H1 (cell line): Measurements from ENCODE around the gene RASL10B. TPM values are rescaled to one million over a fixed set of nuclear protein-coding genes. Genes with fewer than 3 reads are reported as not detected.

Source experiments
- CTCF ChIA-PET: fragments of 300-600 bp; sonication (Branson Sonifier 250); formaldehyde crosslinking; loops from one replicate; lab custom pipeline; 2021; ENCODE audit not compliant: partially characterized antibody; lab: Charles Lee
- POLR2A ChIA-PET: fragments of 300-600 bp; sonication (Branson Sonifier 250); formaldehyde crosslinking; loops from one replicate; lab custom pipeline; 2021; ENCODE audit warnings: inconsistent platforms; ENCODE audit not compliant: partially characterized antibody; lab: Charles Lee
- DNase-seq, 2 experiments: peaks; one replicate each; pipeline versions ENCODE4 v3.0.0 to v3.0.0-alpha.2; 2010 to 2022; ENCODE audit warnings: low spot score in 2 of 2, low read depth in 1 of 2, mixed read lengths in 1 of 2
- FAIRE-seq: peaks from 2 replicates; lab custom pipeline; 2011; peaks lifted over from hg19 to GRCh38; lab: Jason Lieb, UNC
- H2AFZ ChIP-seq: 2 replicates; pipeline ENCODE4 v1.8.1; 2012; ENCODE audit warnings: low read length, inconsistent platforms
- H2AK5ac ChIP-seq: 2 replicates; pipeline ENCODE4 v1.6.1; 2013; ENCODE audit warnings: low read depth, low read length
- H2BK120ac ChIP-seq: replicated peaks from 2 replicates; pipeline ENCODE3; 2013; ENCODE audit warnings: low read depth, low read length, inconsistent platforms
- H2BK12ac ChIP-seq: 2 replicates; pipeline ENCODE4 v1.6.1; 2013; ENCODE audit warnings: low read depth, low read length
- H2BK15ac ChIP-seq: 2 replicates; pipeline ENCODE4 v1.6.1; 2013; ENCODE audit warnings: low read length
- H2BK20ac ChIP-seq: 2 replicates; pipeline ENCODE4 v1.6.1; 2013; ENCODE audit warnings: low read length
- H2BK5ac ChIP-seq: 2 replicates; pipeline ENCODE4 v1.6.1; 2013; ENCODE audit warnings: low read depth, low read length
- H3K14ac ChIP-seq: 2 replicates; pipeline ENCODE4 v1.6.1; 2013; ENCODE audit warnings: inconsistent platforms; ENCODE audit not compliant: insufficient read length
- H3K18ac ChIP-seq: 2 replicates; pipeline ENCODE4 v1.6.1; 2013; ENCODE audit warnings: low read length; ENCODE audit errors: extremely low read depth
- H3K23ac ChIP-seq: 2 replicates; pipeline ENCODE4 v1.6.1; 2013; ENCODE audit warnings: inconsistent platforms; ENCODE audit not compliant: insufficient read length
- H3K23me2 ChIP-seq: 2 replicates; pipeline ENCODE4 v1.6.1; 2013; ENCODE audit warnings: low read depth, low read length
- H3K27ac ChIP-seq: 2 replicates; pipeline ENCODE4 v1.6.1; 2011; ENCODE audit warnings: low read depth, low read length, inconsistent platforms
- H3K27me3 ChIP-seq, 4 experiments: replicated peaks in 1 of 4; 1 replicate in 1 of 4; 2 replicates in 3 of 4; pipeline versions ENCODE4 v1.6.1 to v1.8.1; 2011 to 2013; ENCODE audit warnings: low read length in 3 of 4, mild to moderate bottlenecking in 3 of 4, inconsistent platforms in 2 of 4, mixed read lengths in 2 of 4, moderate library complexity in 1 of 4; ENCODE audit not compliant: control insufficient read depth in 3 of 4, insufficient read depth in 3 of 4; ENCODE audit errors: extremely low read depth in 1 of 4
- H3K36me3 ChIP-seq, 4 experiments: 2 replicates each; pipeline versions ENCODE4 v1.6.1 to v1.8.1; 2011 to 2013; ENCODE audit warnings: mild to moderate bottlenecking in 4 of 4, low read length in 3 of 4, moderate library complexity in 2 of 4, control low read depth in 1 of 4, inconsistent platforms in 1 of 4; ENCODE audit not compliant: insufficient read depth in 4 of 4, control insufficient read depth in 2 of 4
- H3K4ac ChIP-seq: replicated peaks from 2 replicates; pipeline ENCODE3; 2013; ENCODE audit warnings: low read length, low read depth, mixed read lengths, inconsistent platforms; ENCODE audit not compliant: insufficient read length
- H3K4me1 ChIP-seq, 4 experiments: replicated peaks in 1 of 4; 1 replicate in 1 of 4; 2 replicates in 3 of 4; pipeline versions ENCODE4 v1.6.1 to v1.8.1; 2011 to 2013; ENCODE audit warnings: low read length in 3 of 4, inconsistent platforms in 2 of 4, mixed read lengths in 1 of 4; ENCODE audit not compliant: insufficient read depth in 4 of 4, control insufficient read depth in 3 of 4
- H3K4me2 ChIP-seq, 2 experiments: 2 replicates each; pipeline versions ENCODE4 v1.6.1 to v1.8.1; 2011 to 2013; ENCODE audit warnings: low read depth in 2 of 2, low read length in 2 of 2, control low read depth in 1 of 2, inconsistent platforms in 1 of 2, mild to moderate bottlenecking in 1 of 2; ENCODE audit not compliant: insufficient read depth in 1 of 2
- H3K4me3 ChIP-seq, 4 experiments: fragments of 200-600, 300-600 bp in 1 of 4; sonication (generic), shearing (Covaris generic), sonication (Bioruptor Twin) in 1 of 4; 2 replicates each; pipeline versions ENCODE4 v1.5.1 to v1.8.1; 2011 to 2016; ENCODE audit warnings: low read length in 4 of 4, low read depth in 3 of 4, control low read depth in 2 of 4, inconsistent platforms in 2 of 4, mild to moderate bottlenecking in 2 of 4, mixed read lengths in 1 of 4, moderate library complexity in 1 of 4; ENCODE audit not compliant: insufficient read depth in 2 of 4; ENCODE audit errors: extremely low read depth in 1 of 4
- H3K56ac ChIP-seq: replicated peaks from 2 replicates; pipeline ENCODE3; 2013; ENCODE audit warnings: low read depth, mild to moderate bottlenecking, mixed read lengths, low read length, inconsistent platforms; ENCODE audit not compliant: insufficient read length
- H3K79me1 ChIP-seq: 2 replicates; pipeline ENCODE4 v1.6.1; 2013; ENCODE audit warnings: low read depth, low read length, control low read depth
- H3K79me2 ChIP-seq, 2 experiments: 2 replicates each; pipeline versions ENCODE4 v1.6.1 to v1.8.1; 2012 to 2013; ENCODE audit warnings: low read length in 2 of 2, mild to moderate bottlenecking in 2 of 2, inconsistent platforms in 1 of 2; ENCODE audit not compliant: insufficient read depth in 2 of 2, control insufficient read depth in 1 of 2
- H3K9ac ChIP-seq, 4 experiments: replicated peaks in 1 of 4; 1 replicate in 1 of 4; 2 replicates in 3 of 4; pipeline versions ENCODE4 v1.6.1 to v1.8.1; 2011 to 2013; ENCODE audit warnings: low read depth in 3 of 4, low read length in 3 of 4, control low read depth in 2 of 4, mild to moderate bottlenecking in 2 of 4, moderate library complexity in 2 of 4, inconsistent platforms in 1 of 4; ENCODE audit errors: extremely low read depth in 1 of 4
- H3K9me3 ChIP-seq, 2 experiments: 2 replicates each; pipeline versions ENCODE4 v1.6.1 to v1.8.1; 2012 to 2013; ENCODE audit warnings: mild to moderate bottlenecking in 2 of 2, moderate library complexity in 2 of 2, control low read depth in 1 of 2, inconsistent platforms in 1 of 2, low read depth in 1 of 2, low read length in 1 of 2, mixed read lengths in 1 of 2; ENCODE audit not compliant: insufficient read depth in 2 of 2
- H4K20me1 ChIP-seq, 2 experiments: replicated peaks in 1 of 2; 2 replicates each; pipeline versions ENCODE3 to v1.8.1; 2011 to 2013; ENCODE audit warnings: inconsistent platforms in 2 of 2, low read length in 2 of 2, mild to moderate bottlenecking in 1 of 2; ENCODE audit not compliant: insufficient read depth in 2 of 2, control insufficient read depth in 1 of 2
- H4K5ac ChIP-seq: 2 replicates; pipeline ENCODE4 v1.6.1; 2013; ENCODE audit warnings: low read length, low read depth, mixed read lengths, inconsistent platforms; ENCODE audit not compliant: insufficient read length
- H4K8ac ChIP-seq: 2 replicates; pipeline ENCODE4 v1.8.0; 2013; ENCODE audit warnings: mild to moderate bottlenecking, moderate library complexity, low read length, inconsistent platforms; ENCODE audit not compliant: insufficient read depth; ENCODE audit errors: extremely low read depth
- H4K91ac ChIP-seq: replicated peaks from 2 replicates; pipeline ENCODE3; 2013; ENCODE audit warnings: low read length, mixed read lengths, inconsistent platforms; ENCODE audit not compliant: insufficient read length
- BACH1 ChIP-seq: IDR thresholded peaks from 2 replicates; pipeline ENCODE4 v1.6.1; 2012; ENCODE audit warnings: low read length, improper control_type of control experiment
- CEBPB ChIP-seq: IDR thresholded peaks from 2 replicates; pipeline ENCODE4 v1.6.1; 2012; ENCODE audit warnings: low read depth, low read length
- CREB1 ChIP-seq: IDR thresholded peaks from 2 replicates; pipeline ENCODE4 v1.6.1; 2012; ENCODE audit warnings: inconsistent platforms
- FOSL1 ChIP-seq: IDR thresholded peaks from 2 replicates; pipeline ENCODE4 v1.6.1; 2011; ENCODE audit warnings: mild to moderate bottlenecking, low read depth, low read length, moderate library complexity; ENCODE audit not compliant: insufficient read depth
- HDAC2 ChIP-seq, 2 experiments: fragments of 300-600 bp in 1 of 2; sonication (generic) in 1 of 2; IDR thresholded peaks; 2 replicates each; pipeline ENCODE4 v1.6.1; 2011 to 2012; ENCODE audit warnings: low read depth in 2 of 2, low read length in 2 of 2, mild to moderate bottlenecking in 2 of 2, moderate library complexity in 2 of 2, borderline replicate concordance in 1 of 2, inconsistent platforms in 1 of 2
- HDAC6 ChIP-seq: IDR thresholded peaks from one replicate; pipeline ENCODE4 v1.7.1; 2012; ENCODE audit warnings: low read depth, mild to moderate bottlenecking, inconsistent platforms, low read length, moderate library complexity
- KDM1A ChIP-seq: fragments of 200-600, 300-600 bp; sonication (generic); IDR thresholded peaks from 2 replicates; pipeline ENCODE4 v1.7.1; 2016; ENCODE audit warnings: mild to moderate bottlenecking, low read length, borderline replicate concordance
- POLR2AphosphoS5 ChIP-seq: IDR thresholded peaks from 2 replicates; pipeline ENCODE4 v1.6.1; 2011; ENCODE audit warnings: low read depth, low read length
- RXRA ChIP-seq: IDR thresholded peaks from 2 replicates; pipeline ENCODE4 v1.6.1; 2011; ENCODE audit warnings: low read depth, mild to moderate bottlenecking, low read length, moderate library complexity; ENCODE audit not compliant: insufficient read depth
- SIN3A ChIP-seq, 2 experiments: IDR thresholded peaks in 1 of 2; conservative IDR thresholded peaks in 1 of 2; 2 replicates each; pipeline ENCODE4 v1.6.1; 2011 to 2012; ENCODE audit warnings: low read length in 2 of 2, improper control_type of control experiment in 1 of 2, low read depth in 1 of 2, mild to moderate bottlenecking in 1 of 2
- SIX5 ChIP-seq: IDR thresholded peaks from 2 replicates; pipeline ENCODE4 v1.6.1; 2011; ENCODE audit warnings: mild to moderate bottlenecking, low read depth, low read length
- TEAD4 ChIP-seq: IDR thresholded peaks from 2 replicates; pipeline ENCODE4 v1.6.1; 2012; ENCODE audit warnings: low read depth, low read length, inconsistent platforms, mixed read lengths
- polyA plus RNA-seq, 7 experiments: library from polyadenylated mRNA; depleted of rRNA in 3 of 7; stranded (reverse) in 5 of 7; unstranded in 2 of 7; fragments of >200 nt in 5 of 7; fragments of 200-250 nt in 2 of 7; gene quantifications; 1 replicate in 5 of 7; 2 replicates in 1 of 7; 4 replicates in 1 of 7; pipeline versions ENCODE4 v1.2.1 to v1.2.3, GENCODE V29; 2011 to 2013; ENCODE audit warnings: missing spikeins in 2 of 7, mixed read lengths in 2 of 7
- total RNA-seq: library from RNA; stranded (reverse); fragmentation: NEBNext Ultra II Directional; extraction: Animal tissue kit (Norgen Biotek cat#: 25700); gene quantifications from 2 replicates; pipeline ENCODE4 v1.2.1, GENCODE V29; 2021
- TF ChIP-seq, protein P1 (sequence below): IDR thresholded peaks from 2 replicates; pipeline ENCODE4 v1.6.1; 2012; ENCODE audit warnings: inconsistent platforms
- TF ChIP-seq, protein P2 (sequence below): IDR thresholded peaks from 2 replicates; pipeline ENCODE4 v1.6.1; 2012; ENCODE audit warnings: inconsistent platforms

Gene RASL10B
- total and polyA plus RNA-seq, 2 of the 8 experiments (the other 6 are each of a cell fraction or from before 2014, with no cell fraction given) = 17.5 to 22.8 TPM

DNA sequence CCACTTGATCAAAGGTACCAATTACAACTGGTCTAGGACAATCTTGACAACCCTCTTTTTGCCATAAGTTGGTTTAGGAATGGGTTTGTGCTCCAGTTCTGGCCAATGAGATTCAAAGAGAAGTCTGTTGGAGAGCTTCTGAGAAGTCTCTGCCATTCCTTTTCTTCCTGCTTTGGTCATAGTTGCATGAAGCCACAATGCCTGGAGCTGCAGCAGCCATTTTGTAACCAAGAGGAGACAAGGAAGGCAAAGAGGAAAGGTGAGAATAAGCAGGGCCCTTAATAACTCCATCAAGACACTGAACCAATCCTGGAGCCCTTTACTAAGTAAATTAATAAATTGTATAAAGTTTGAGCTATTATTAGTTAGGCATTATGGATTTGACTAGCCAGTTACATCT, 25.8 kb downstream of the RASL10B start:
- H3K79me1 ChIP-seq = no peaks in the 10 kb centered on the region
- no peak overlapping the region for H2BK5ac ChIP-seq
- no peak overlapping the region for H3K4me3 ChIP-seq
- H2BK12ac ChIP-seq = no peak overlapping the region
- H3K14ac ChIP-seq = no peak overlapping the region
- peaks cover 0 to 7% (median 2%) of the 10 kb centered on the region in 4 experiments; a peak in 2 of 7 replicates for H3K4me1 ChIP-seq
- H3K4me2 ChIP-seq = no peak overlapping the region
- no peak overlapping the region for H2AFZ ChIP-seq
- no peak overlapping the region for H2BK120ac ChIP-seq
- H3K36me3 ChIP-seq = no peaks in the 10 kb centered on the region
- no peak overlapping the region for H2BK15ac ChIP-seq
- no peak overlapping the region for H3K23ac ChIP-seq
- H2BK20ac ChIP-seq = no peak overlapping the region
- H3K27ac ChIP-seq = no peak overlapping the region
- H3K56ac ChIP-seq = no peak overlapping the region
- no peak overlapping the region for H3K18ac ChIP-seq
- no peaks in the 10 kb centered on the region for H3K9me3 ChIP-seq
- no peak overlapping the region for H4K8ac ChIP-seq
- no peak for FAIRE-seq
- H4K91ac ChIP-seq = no peak overlapping the region
- ChIA-PET CTCF (interaction anchor here (0.7 to 4.0 kb wide), 6 partner anchors 10 to 444 kb away, joined by 3 to 19 read pairs (median 4); partner anchors contain the start of gene TAF15), POLR2A (interaction anchor here (1.3 to 2.0 kb wide), 3 partner anchors 9 to 189 kb away, joined by 3 to 9 read pairs (median 3); partner anchors contain the start of gene TAF15)
- no peaks in the 10 kb centered on the region for H3K23me2 ChIP-seq
- H3K9ac ChIP-seq = no peak overlapping the region
- H4K20me1 ChIP-seq = no peaks in the 10 kb centered on the region
- TF ChIP-seq HDAC6 (no peak), HDAC2 (IDR thresholded peaks at IDR 0.05; ENCODE audit: borderline replicate concordance in 1 of 2, low read depth in 2 of 2, low read length in 2 of 2) (no peak), RXRA (no peak), CEBPB (no peak), BACH1 (no peak), TEAD4 (no peak), KDM1A (no peak), POLR2AphosphoS5 (no peak), SIX5 (no peak), SIN3A (conservative IDR thresholded peaks at IDR 0.05 in 1 of 2, IDR thresholded peaks at IDR 0.05 in 1 of 2; ENCODE audit: low read depth in 1 of 2, low read length in 2 of 2) (no peak), FOSL1 (no peak), CREB1 (no peak)
- TF ChIP-seq, protein P1, sequence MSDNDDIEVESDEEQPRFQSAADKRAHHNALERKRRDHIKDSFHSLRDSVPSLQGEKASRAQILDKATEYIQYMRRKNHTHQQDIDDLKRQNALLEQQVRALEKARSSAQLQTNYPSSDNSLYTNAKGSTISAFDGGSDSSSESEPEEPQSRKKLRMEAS = no peak
- TF ChIP-seq, protein P2, sequence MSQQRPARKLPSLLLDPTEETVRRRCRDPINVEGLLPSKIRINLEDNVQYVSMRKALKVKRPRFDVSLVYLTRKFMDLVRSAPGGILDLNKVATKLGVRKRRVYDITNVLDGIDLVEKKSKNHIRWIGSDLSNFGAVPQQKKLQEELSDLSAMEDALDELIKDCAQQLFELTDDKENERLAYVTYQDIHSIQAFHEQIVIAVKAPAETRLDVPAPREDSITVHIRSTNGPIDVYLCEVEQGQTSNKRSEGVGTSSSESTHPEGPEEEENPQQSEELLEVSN = no peak
- DNase-seq = no peak
- no peaks in the 10 kb centered on the region for H3K79me2 ChIP-seq
- H4K5ac ChIP-seq = no peak overlapping the region
- 0 out of 7 replicates have a peak, but pooled peaks cover 0 to 2% (median 0%) of the 10 kb centered on the region in 4 experiments for H3K27me3 ChIP-seq
- no peak overlapping the region for H3K4ac ChIP-seq
- no peak overlapping the region for H2AK5ac ChIP-seq
